H1 (cell line): ENCODE results near the gene TMEM163.

Experiments
- BRCA1 ChIP-seq: IDR thresholded peaks from 2 replicates; pipeline ENCODE4 v1.6.1; 2012; ENCODE audit warnings: low read depth, low read length, improper control_type of control experiment
- MAFK ChIP-seq: IDR thresholded peaks from 2 replicates; pipeline ENCODE4 v1.6.1; 2012; ENCODE audit warnings: low read depth, mild to moderate bottlenecking, improper control_type of control experiment, low read length
- TF ChIP-seq, protein P1 (sequence below), 3 experiments: IDR thresholded peaks; 1 replicate in 2 of 3; 2 replicates in 1 of 3; pipeline versions ENCODE4 v1.5.1 to v1.6.1; 2011; ENCODE audit warnings: low read length in 3 of 3, mild to moderate bottlenecking in 3 of 3, inconsistent platforms in 2 of 3, low read depth in 1 of 3, moderate library complexity in 1 of 3; ENCODE audit not compliant: insufficient read depth in 1 of 3; ENCODE audit errors: control extremely low read depth in 1 of 3

DNA sequence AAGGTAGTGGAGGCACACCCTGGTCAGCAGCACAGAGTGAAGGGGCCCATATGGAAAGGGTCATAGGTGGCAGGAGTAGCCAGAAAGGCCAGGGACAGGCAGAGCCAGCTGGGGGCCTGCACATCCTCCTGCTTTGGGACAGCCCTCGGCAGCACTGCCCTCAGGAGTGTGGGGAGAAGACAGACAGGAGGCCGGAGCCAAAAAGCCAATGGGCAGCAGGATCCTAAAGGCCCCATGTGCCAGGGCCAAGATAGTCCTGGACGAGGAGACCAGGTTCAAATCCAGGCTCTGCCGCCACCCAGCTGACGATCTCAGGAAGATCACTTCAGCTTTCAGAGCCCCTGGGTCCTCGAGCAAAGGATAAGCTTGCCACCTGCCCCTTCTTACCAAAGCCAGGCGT, 220.1 kb downstream of the TMEM163 start:
- no peak for TF ChIP-seq BRCA1
- TF ChIP-seq, protein P1, sequence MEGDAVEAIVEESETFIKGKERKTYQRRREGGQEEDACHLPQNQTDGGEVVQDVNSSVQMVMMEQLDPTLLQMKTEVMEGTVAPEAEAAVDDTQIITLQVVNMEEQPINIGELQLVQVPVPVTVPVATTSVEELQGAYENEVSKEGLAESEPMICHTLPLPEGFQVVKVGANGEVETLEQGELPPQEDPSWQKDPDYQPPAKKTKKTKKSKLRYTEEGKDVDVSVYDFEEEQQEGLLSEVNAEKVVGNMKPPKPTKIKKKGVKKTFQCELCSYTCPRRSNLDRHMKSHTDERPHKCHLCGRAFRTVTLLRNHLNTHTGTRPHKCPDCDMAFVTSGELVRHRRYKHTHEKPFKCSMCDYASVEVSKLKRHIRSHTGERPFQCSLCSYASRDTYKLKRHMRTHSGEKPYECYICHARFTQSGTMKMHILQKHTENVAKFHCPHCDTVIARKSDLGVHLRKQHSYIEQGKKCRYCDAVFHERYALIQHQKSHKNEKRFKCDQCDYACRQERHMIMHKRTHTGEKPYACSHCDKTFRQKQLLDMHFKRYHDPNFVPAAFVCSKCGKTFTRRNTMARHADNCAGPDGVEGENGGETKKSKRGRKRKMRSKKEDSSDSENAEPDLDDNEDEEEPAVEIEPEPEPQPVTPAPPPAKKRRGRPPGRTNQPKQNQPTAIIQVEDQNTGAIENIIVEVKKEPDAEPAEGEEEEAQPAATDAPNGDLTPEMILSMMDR (IDR thresholded peaks at IDR 0.05; ENCODE audit: control extremely low read depth in 1 of 3, insufficient read depth in 1 of 3, low read depth in 1 of 3, low read length in 3 of 3): no peak
- TF ChIP-seq MAFK: no peak
